SK-N-SH treated with all-trans-retinoic acid at 6 μM for 48 hours (cell line): Measurements from ENCODE around the gene PVALB.

Source experiments
- ARNTL ChIP-seq: fragments of 450-650 bp; formaldehyde crosslinking; IDR thresholded peaks from 2 replicates; pipeline ENCODE4 v1.5.0; 2020; ENCODE audit warnings: low read depth, mild to moderate bottlenecking, moderate library complexity, borderline replicate concordance
- CSRNP3 ChIP-seq: fragments of 250-450 bp; sonication (Bioruptor Pico); IDR thresholded peaks from 2 replicates; pipeline ENCODE4 v1.5.1; 2021; ENCODE audit warnings: mild to moderate bottlenecking, moderate library complexity
- ESRRG ChIP-seq: fragments of 250-450 bp; sonication (Bioruptor Pico); IDR thresholded peaks from 2 replicates; pipeline ENCODE4 v1.6.1; 2021; ENCODE audit warnings: mild to moderate bottlenecking
- GLIS3 ChIP-seq: fragments of 250-450 bp; sonication (Bioruptor Pico); IDR thresholded peaks from 2 replicates; pipeline ENCODE4 v1.5.0; 2020; ENCODE audit warnings: mild to moderate bottlenecking, moderate library complexity
- POU6F1 ChIP-seq: fragments of 250-450 bp; sonication (Bioruptor Pico); IDR thresholded peaks from 2 replicates; pipeline ENCODE4 v1.8.0; 2021; ENCODE audit warnings: low read depth, mild to moderate bottlenecking, moderate library complexity, borderline replicate concordance
- RARB ChIP-seq: fragments of 250-450 bp; sonication (Bioruptor Pico); IDR thresholded peaks from 2 replicates; pipeline ENCODE4 v1.8.0; 2021; ENCODE audit warnings: mild to moderate bottlenecking, moderate library complexity
- TCF4 ChIP-seq: fragments of 250-450 bp; sonication (Bioruptor Pico); IDR thresholded peaks from 2 replicates; pipeline ENCODE4 v1.8.0; 2021; ENCODE audit warnings: mild to moderate bottlenecking, moderate library complexity, borderline replicate concordance
- TSHZ2 ChIP-seq: fragments of 250-450 bp; sonication (Bioruptor Pico); IDR thresholded peaks from 2 replicates; pipeline ENCODE4 v1.5.0; 2020; ENCODE audit warnings: mild to moderate bottlenecking, moderate library complexity
- ZNF565 ChIP-seq: fragments of 450-650 bp; formaldehyde crosslinking; conservative IDR thresholded peaks from 2 replicates; pipeline ENCODE4 v1.5.0; 2020; ENCODE audit warnings: low read depth, mild to moderate bottlenecking, moderate library complexity
- TF ChIP-seq, protein P1 (sequence below): fragments of 250-450 bp; sonication (Bioruptor Pico); IDR thresholded peaks from 2 replicates; pipeline ENCODE4 v1.5.1; 2020; ENCODE audit warnings: low read depth, mild to moderate bottlenecking, moderate library complexity
- TF ChIP-seq, protein P2 (sequence below): fragments of 250-450 bp; sonication (Bioruptor Pico); IDR thresholded peaks from 2 replicates; pipeline ENCODE4 v1.8.0; 2020; ENCODE audit warnings: mild to moderate bottlenecking, moderate library complexity, borderline replicate concordance

DNA sequence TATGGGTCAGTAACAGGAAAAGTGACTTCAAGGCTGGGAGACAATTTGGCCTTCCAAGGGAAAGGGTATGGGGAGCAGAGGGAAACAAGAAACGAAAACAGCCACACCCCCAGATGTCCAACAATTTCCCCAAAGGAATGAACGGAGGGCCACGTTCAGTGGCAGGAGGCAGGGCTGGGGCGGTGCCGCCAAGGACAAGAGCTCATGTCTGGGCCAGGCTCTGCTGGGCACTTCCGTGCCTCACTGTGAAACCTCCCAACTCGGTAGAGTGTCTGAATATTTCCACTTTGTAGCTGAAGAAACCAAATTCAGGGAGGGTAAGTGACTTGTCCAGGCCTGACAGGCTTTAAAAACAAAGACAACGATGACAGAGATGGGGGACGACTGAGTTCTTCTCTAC is 52.8 kb downstream of the PVALB start:
- TF ChIP-seq TCF4 (CRISPR knock-in tag): no peak
- no peak for TF ChIP-seq GLIS3 (CRISPR knock-in tag)
- TF ChIP-seq, protein P1, sequence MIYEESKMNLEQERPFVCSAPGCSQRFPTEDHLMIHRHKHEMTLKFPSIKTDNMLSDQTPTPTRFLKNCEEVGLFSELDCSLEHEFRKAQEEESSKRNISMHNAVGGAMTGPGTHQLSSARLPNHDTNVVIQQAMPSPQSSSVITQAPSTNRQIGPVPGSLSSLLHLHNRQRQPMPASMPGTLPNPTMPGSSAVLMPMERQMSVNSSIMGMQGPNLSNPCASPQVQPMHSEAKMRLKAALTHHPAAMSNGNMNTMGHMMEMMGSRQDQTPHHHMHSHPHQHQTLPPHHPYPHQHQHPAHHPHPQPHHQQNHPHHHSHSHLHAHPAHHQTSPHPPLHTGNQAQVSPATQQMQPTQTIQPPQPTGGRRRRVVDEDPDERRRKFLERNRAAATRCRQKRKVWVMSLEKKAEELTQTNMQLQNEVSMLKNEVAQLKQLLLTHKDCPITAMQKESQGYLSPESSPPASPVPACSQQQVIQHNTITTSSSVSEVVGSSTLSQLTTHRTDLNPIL (CRISPR knock-in tag): no peak
- TF ChIP-seq TSHZ2 (CRISPR knock-in tag): no peak
- no peak for TF ChIP-seq RARB (CRISPR knock-in tag)
- no peak for TF ChIP-seq ARNTL (CRISPR knock-in tag)
- TF ChIP-seq POU6F1: no peak
- no peak for TF ChIP-seq ZNF565 (CRISPR knock-in tag)
- no peak for TF ChIP-seq CSRNP3 (CRISPR knock-in tag)
- TF ChIP-seq, protein P2, sequence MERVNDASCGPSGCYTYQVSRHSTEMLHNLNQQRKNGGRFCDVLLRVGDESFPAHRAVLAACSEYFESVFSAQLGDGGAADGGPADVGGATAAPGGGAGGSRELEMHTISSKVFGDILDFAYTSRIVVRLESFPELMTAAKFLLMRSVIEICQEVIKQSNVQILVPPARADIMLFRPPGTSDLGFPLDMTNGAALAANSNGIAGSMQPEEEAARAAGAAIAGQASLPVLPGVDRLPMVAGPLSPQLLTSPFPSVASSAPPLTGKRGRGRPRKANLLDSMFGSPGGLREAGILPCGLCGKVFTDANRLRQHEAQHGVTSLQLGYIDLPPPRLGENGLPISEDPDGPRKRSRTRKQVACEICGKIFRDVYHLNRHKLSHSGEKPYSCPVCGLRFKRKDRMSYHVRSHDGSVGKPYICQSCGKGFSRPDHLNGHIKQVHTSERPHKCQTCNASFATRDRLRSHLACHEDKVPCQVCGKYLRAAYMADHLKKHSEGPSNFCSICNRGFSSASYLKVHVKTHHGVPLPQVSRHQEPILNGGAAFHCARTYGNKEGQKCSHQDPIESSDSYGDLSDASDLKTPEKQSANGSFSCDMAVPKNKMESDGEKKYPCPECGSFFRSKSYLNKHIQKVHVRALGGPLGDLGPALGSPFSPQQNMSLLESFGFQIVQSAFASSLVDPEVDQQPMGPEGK (CRISPR knock-in tag): no peak
- TF ChIP-seq ESRRG (CRISPR knock-in tag): no peak
